LNCaP clone FGC (cell line): Measurements from ENCODE around the gene ZNF784.
"Not testable (repeated sequence)": the region's sequence is repeated elsewhere in the genome, so short reads cannot be mapped to it uniquely, and the experiment has no call there.

Source experiments
- DNase-seq: peaks from one replicate; pipeline ENCODE4 v3.0.0-alpha.2; 2011; ENCODE audit warnings: low read depth
- H3K4me3 ChIP-seq: 2 replicates; pipeline ENCODE4 v1.5.1; 2011; ENCODE audit warnings: mild to moderate bottlenecking, low read depth, low read length, control low read depth
- TF ChIP-seq, protein P1 (sequence below): IDR thresholded peaks from 2 replicates; pipeline ENCODE4 v1.5.1; 2012; ENCODE audit warnings: mild to moderate bottlenecking; ENCODE audit not compliant: control insufficient read depth, insufficient read depth; ENCODE audit errors: extremely low read depth

Gene ZNF784

DNA sequence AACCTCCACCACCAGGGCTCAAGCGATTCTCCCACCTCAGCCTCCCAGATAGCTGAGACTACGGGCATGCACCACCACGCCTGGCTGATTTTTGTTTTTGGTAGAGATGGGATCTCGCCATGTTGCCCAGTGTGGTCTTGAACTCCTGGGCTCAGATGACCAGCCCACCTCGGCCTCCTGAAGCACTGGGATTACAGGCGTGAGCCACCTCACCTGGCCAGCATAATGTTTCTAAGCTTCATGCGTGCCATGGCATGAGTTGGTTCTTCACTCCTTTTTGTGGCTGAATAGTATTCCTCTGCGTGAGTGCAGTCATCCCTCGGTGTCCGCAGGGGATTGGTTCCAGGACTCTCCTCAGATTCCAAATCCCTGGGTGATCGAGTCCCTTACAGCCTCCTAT, 39.5 kb downstream of the ZNF784 start:
- TF ChIP-seq, protein P1, sequence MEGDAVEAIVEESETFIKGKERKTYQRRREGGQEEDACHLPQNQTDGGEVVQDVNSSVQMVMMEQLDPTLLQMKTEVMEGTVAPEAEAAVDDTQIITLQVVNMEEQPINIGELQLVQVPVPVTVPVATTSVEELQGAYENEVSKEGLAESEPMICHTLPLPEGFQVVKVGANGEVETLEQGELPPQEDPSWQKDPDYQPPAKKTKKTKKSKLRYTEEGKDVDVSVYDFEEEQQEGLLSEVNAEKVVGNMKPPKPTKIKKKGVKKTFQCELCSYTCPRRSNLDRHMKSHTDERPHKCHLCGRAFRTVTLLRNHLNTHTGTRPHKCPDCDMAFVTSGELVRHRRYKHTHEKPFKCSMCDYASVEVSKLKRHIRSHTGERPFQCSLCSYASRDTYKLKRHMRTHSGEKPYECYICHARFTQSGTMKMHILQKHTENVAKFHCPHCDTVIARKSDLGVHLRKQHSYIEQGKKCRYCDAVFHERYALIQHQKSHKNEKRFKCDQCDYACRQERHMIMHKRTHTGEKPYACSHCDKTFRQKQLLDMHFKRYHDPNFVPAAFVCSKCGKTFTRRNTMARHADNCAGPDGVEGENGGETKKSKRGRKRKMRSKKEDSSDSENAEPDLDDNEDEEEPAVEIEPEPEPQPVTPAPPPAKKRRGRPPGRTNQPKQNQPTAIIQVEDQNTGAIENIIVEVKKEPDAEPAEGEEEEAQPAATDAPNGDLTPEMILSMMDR, result no peak
- no peak for DNase-seq
- no peak overlapping the region for H3K4me3 ChIP-seq

DNA sequence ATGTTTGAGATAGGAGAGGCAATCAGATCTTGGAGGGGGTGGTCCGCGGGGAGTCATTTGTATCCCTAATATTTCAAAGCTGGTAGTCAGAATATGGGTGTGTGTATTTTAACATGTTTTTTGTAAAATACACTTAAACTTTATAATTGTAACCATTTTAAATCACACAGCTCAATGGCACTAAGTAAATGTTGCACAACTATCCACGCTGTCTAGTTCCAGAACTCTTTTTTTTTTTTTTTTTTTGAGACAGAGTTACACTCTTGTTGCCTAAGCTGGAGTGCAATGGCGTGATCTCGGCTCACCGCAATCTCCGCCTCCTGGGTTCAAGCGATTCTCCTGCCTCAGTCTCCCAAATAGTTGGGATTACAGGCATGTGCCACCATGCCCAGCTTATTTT, 40.5 kb downstream of the ZNF784 start:
- not testable (repeated sequence) for DNase-seq, H3K4me3 ChIP-seq

DNA sequence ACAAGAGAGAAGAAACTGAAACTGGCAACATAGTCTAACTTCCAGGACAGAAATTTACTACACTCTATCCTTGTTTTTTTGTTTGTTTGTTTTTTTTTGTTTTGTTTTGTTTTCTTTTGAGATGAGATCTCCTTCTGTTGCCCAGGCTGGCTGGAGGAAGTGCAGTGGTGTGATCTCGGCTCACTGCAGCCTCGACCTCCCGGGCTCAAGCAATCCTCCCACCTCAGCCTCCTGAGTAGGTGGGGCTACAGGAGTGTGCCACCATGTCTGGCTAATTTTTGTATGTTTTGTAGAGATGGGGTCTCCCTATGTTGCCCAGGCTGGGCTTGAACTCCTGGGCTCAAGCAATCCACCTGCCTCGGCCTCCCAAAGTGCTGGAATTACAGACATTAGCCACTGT, 42.1 kb downstream of the ZNF784 start:
- DNase-seq, result not testable (repeated sequence)

DNA sequence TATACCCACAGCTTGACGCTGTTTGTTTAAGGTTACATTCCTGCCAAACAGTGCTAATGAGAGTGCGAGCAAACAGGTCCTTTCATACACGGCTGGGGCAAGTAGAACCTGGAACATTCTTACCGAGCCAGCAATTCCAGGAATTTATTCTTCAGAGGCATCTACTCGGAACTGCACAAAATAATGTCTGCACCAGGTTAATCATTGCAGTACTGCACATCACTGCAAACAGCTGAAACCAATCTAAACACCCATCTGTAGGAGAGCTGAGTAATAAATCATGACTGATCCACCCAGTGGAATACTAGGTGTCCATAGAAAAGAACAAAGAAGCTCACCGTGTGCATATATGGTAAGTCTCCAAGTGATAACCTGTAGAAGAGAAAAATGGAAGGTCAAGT, 42.5 kb downstream of the ZNF784 start:
- H3K4me3 ChIP-seq, result peak overlapping the region; percentile 81; the same call in 1 of the 2 replicates
- TF ChIP-seq, protein P1, result no peak
- no peak for DNase-seq

More for the DNA sequence above, 42.1 kb downstream of the ZNF784 start:
- H3K4me3 ChIP-seq, result not testable (repeated sequence)

DNA sequence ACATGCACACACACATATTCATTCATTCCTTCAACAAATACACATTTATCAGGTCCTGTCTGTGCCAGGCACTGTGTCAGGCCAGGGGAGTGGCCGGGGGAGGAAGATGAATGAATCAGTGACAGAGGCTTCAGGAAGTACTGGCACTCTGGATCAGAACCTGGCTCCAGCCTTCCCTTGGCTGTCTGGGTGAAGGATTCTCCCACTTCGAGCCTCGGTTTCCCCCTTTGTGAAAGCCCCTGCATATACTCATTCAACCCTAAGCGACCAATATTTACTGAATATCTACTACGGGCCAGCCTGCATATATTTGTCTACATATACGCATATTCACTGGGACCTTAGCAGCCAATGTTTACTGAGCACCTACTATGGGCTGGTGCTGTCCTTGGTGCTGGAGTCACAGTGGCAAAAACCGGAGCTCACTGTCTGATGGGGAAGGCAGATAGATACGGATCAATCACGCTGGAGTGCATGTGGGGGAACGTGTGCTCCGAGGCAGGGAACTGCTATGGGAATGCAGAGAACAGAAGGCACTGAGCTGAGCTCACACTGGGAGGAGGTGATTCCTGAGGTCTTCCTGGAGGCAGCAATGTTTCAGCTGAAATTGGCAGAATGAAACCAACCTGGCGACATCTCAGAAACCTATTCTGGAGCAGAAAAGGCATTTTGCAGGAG, 43.1 kb downstream of the ZNF784 start:
- peak overlapping the region; percentile 81 for H3K4me3 ChIP-seq
- DNase-seq, result no peak
- TF ChIP-seq, protein P1, result no peak

DNA sequence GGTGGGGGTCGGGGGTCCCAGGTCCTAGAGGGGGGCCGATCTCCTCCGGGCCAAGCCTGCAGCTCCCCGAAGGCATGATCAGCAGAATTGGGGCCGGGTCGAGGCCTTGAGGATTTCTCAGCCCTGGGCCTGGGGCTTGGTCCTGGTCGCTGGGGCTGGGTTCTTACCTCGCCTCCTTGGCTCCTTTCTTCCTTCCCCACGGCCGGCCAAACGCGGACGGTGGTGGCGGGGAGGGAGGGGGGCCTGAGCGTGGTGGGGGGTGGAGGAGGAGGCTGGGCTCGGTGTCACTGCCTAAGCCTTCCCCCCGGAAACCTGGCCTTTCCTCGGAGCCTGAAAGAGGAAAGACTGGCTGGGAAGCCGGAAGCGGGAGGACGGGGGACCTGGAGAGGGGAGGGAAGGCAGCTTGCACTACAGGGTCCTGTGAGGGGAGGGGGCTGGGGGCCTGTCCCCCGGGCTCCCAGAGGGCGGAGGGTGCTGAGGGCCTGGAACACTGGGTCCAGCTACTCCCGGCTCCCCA, 43.7 kb downstream of the ZNF784 start, which contains the start of gene ZNF579:
Gene ZNF579 (minus strand): TSS at position 221 of the 517 bp plus-strand sequence. CDS start 1,209 bp downstream, outside the sequence.
- peak; percentile 67 for DNase-seq
- peak within 1 kb of the TSS; percentile 81 for H3K4me3 ChIP-seq
- TF ChIP-seq, protein P1, result no peak

DNA sequence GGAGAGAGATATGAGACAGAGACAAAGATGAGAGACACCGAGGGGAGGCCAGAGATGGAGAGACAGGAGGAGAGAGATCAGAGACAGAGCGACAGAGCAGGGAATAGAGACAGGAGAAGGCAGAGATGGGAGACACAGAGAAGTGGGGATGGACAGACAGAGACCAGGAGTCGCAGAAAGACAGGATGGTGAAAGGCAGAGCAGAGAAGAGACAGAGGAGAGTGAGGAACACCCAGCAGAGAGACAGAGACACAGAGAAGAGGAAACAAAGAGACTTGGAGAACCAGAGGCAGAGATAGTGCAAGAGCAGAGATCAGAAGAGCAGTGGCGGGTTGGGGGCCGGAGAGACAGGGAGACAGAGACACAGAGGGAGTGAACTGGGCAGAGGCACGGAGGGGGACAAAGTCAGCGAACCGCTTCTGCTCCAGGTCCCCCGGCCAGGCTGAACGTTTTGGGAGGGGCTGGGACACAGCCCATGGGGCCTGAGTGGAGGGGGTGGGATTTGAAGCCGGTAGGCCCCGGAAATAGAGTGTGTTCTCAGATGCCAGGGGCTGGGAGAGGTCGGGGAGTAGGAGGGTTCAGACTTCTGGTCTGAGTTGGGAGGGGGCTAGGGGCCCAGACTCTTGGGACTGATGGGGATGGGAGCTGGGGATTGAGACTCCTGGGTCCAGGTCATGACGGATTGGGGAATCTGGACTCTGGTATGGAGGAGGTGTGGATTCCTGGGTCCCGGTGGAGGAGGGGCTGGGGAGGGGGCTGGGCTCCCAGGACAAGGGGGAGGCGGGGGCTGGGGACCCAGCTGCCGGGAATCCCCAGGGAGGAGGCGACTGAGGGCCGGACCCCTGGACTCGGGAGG, 44.4 kb downstream of the ZNF784 start:
- peak overlapping the region; percentile 81 for H3K4me3 ChIP-seq
- no peak for DNase-seq
- TF ChIP-seq, protein P1, result no peak
